Limb (tissue), 2 donors: Measurements from ENCODE around the gene LITAF.
"Not testable (repeated sequence)": the region's sequence is repeated elsewhere in the genome, so short reads cannot be mapped to it uniquely, and the experiment has no call there.

ENCODE experiments used
- DNase-seq, 2 donors: peaks; one replicate each; pipeline ENCODE4 v3.0.0-alpha.2; 2016; ENCODE audit errors: extremely low spot score in 2 of 2

LITAF gene

DNA sequence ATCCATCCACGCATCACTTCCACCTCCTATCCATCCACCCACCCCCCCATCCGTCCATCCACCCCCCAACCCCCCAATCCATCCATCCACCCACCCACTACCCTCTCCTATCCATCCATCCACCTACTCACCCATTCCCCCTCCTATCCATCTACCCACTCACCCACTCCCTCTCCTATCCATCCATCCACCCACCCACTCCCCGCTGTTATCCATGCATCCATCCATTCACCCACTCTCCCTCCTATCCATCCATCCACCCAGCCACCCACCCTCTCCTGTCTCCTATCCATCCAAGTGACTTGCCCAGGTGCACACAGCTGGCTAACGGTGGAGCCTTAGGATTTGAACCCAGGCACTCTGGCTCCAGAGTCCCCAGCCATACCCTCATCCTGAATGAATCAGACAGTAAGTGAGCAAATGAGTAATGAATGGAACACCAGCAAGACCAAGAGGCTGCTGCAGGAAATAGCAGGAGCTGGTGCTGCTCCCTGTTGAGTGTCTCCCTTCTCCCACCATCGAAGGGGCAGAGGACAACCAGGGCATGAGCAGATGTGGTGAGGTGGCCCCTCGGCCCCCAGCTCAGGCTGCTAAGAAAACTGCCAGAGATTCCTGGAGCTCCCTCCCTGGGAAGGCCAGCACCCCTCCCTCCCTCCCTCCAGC lies 62.5 kb downstream of the LITAF start:
- no peak for DNase-seq

DNA sequence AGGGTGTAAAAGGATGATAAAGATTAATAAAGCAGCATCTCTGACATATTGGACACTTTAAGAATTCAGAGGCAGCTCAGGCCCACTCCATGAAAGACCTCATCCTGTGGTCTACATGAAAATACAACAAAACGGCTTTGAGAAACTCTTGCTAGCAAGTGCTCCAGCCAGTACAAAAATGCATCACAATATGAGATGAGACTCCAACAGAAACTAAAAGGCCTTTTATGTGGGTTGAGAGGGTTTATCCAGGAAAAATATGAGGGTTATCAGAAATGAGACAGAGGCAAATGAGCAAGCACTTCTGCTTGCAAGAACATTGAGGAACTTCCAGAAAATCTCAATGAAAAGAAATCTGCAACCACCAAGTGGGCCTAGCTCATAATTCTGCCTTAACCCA lies 65.7 kb downstream of the LITAF start:
- no peak for DNase-seq

DNA sequence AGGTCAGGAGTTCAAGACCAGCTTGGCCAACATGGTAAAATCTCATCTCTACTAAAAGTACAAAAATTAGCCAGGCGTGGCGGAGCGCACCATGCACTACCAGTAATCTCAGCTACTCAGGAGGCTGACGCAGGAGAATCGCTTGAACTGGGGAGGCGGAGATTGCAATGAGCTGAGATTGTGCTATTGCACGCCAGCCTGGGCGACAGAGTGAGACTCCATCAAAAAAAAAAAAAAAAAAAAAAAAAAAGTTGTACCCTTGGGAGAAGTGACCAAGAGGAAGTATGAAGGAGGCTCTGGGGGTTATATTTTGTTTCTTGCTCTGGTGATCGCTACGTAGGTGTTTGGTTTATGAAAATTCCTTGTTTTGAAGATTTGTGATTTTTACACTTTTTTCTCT lies 66.3 kb downstream of the LITAF start:
- DNase-seq: no peak

DNA sequence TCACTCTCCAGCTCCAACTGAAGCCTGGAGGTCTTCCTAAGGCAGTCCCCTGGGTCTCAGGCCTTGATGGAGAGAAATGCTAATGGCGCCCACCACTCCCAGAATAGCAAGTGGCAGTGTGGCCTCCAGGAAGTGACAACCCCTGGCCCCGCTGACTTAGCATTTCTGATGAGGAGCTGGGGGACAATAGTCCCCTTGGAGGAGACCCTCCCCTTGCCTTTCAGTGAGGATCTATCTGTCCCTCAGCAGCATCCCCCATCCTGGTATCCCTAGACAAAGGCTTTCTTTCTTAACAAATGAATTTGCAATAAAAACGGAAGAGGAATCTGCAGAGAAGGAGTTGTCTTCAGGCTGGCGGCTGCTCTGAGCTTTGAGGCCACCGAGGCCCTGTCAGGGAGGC lies 68.8 kb downstream of the LITAF start:
- no peak for DNase-seq

DNA sequence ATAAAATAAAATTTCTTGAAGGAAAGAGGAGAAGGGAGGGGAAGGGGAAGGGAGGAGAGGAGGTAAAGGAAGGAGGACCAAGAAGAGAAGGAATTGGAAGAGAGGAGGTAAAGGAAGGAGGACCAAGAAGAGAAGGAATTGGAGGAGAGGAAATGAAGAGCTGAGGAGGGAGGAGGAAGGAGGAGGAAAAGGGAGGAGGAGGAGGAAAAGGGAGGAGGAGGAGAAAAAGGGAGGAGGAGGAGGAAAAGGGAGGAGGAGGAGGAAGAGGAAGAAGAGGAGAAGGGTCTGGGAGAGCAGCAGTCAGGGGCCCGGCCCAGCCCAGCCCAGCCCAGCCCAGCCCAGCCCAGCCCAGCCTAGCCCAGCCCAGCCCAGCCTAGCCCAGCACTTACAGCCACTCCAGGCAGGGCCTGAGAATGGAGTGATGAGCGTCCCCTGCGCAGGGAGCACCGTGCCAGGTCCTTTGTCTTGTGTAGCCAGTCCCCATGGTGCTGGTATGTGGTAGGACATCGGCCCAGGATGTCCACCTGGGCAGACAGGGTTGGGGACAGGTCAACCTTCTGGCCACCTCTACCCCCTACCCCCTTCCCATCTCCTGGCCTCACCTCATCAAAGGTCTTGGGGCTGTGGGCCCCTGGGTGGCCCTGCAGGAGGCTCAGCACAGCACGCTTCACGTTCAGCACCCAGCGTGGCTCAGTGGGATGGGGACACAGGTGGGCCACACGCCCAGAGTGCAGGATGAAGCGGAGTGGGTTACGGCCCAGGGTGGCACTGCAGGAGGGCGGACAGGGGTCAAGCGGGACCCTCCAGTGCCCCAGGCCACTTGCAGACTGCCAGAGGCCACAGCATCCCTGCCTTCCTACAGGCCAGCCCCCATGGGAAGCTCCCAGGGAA lies 70.9 kb downstream of the LITAF start:
- no peak for DNase-seq

DNA sequence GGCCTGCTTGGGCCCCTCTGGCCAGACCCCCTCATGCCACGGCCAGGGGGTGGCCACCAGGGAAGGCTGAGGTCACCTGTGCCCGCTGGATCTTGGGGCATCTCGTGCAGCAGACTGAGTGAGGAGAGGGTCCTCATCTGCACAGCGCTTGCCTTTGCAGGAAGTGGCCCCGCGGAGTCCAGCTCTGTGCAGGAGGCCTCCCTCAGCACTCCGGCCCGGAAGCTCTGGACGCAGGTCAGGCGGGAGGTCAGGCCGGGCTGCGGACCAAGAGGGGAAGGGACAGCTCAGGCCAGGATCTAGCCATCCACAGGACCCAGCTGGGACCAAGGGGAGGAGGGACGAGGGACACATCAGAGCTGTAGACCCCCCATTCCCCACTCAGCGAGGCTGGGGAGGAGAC lies 72.4 kb downstream of the LITAF start:
- DNase-seq: no peak

DNA sequence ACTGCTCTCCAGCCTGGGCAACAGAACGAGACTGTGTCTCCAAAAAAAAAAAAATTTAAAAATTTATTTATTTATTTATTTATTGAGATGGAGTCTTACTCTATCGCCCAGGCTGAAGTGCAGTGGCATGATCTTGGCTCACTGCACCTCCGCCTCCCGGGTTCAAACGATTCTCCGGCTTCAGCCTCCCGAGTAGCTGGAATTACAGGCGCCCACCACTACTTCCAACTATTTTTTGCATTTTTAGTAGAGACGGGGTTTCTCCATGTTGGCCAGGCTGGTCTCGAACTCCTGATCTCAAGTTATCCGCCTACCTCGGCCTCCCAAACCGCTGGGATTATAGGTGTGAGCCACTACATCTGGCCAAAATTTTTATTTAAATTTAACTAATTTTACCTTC lies 73.4 kb downstream of the LITAF start:
- DNase-seq: not testable (repeated sequence)

DNA sequence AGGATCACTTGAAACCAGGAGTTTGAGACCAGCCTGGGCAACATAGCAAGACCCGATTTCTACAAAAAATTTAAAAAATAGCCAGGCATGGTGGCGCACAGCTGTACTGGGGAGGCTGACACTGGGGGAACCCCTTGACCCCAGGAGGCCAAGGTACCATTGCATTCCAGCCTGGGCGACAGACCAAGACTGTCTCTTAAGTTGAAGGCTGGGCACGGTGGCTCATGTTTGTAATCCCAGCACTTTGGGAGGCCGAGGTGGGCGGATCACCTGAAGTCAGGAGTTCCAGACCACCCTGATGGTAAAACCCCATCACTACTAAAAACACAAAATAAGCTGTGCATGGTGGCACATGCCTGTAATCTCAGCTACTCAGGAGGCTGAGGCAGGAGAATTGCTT lies 74.9 kb downstream of the LITAF start:
- no peak for DNase-seq

DNA sequence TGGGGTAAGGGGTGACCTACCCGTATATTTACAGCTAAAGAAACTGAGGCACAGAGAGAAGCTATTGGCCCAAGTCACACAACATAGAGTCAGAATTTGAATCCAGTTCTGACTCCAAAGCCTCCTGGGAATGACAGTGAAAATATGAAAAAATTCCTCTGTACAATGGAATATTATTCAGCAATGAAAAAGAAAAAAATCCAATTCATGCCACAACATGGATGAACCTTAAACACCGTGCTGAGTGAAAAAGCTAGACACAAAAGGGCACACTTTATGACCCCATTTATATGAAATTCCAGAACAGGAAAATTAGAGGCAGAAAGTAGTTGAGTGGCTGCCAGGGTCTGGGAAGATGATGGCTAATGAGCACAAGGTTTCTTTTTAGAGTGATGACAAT lies 75.4 kb downstream of the LITAF start:
- no peak for DNase-seq

DNA sequence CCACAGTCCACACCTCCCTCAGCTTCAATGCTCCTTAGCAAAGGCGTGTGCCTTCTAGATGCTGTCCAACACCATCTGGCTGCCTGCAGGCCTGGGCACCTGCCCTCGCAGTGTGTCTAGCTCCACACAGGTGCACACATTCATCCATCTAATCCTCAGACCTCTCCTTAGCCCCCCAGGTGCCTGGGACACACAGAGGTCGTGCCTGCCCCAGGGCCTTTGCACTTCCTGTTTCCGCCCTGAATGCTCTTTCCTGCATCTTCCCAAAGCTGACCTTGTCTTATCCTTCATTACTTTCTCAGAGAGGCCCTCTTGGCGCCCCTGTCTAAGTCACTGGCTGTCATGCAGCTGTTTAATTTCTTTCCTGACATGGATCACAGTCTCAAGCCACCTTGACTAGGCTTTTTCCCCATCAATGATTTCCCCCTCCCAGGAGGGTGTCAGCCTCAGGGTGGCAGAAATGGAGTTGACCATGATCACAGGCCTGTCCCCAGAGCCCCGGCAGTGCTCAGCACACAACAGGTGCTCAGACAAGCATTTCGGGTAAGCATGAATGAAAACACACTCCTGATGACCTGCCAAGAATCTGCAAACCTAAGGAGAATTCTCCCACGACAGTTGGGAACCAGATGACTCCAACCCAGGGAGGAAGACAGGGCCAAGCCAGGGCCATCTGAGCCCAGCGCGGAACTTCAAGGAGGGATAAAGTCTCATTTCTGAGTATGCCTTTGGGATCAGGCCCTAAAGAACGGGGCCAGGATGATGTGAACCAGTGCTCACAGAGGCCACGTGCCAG lies 76.3 kb downstream of the LITAF start:
- no peak for DNase-seq

DNA sequence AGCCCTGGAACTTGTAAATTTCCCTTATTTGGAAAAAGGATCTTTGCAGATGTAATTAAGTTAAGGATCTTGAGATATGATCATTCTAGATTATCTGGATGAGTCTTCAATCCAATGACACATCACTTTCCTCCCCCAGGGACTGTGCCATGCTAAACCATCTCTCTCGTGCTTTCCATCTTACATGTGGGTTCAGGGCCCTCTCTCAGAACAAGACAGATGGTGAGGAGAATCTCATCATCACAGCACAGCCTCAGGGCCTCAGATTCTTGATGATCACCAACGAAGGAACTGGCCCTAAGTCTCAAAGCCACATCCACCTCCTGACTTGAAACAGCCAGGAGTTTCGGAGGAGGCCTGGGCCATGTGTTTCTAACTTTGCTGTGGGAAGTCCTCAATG lies 78.7 kb downstream of the LITAF start:
- DNase-seq: no peak

DNA sequence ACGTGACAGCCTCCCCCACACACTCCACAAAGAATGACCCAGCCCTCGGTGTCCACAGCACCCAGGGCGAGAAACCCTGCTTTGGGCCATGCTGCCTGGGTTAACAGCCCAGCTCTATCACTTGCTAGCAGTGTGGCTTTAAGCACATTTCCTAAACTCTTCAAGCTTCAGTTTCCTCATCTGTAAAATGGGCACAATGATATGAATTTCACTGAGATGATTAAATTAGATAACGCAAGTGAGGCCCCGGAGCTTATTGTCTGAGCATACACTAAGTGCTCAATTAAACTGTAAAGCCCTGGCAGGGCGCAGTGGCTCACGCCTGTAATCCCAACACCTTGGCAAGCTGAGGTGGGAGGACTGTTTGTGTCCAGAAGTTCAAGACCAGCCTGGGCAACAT lies 79.4 kb downstream of the LITAF start:
- DNase-seq: no peak

DNA sequence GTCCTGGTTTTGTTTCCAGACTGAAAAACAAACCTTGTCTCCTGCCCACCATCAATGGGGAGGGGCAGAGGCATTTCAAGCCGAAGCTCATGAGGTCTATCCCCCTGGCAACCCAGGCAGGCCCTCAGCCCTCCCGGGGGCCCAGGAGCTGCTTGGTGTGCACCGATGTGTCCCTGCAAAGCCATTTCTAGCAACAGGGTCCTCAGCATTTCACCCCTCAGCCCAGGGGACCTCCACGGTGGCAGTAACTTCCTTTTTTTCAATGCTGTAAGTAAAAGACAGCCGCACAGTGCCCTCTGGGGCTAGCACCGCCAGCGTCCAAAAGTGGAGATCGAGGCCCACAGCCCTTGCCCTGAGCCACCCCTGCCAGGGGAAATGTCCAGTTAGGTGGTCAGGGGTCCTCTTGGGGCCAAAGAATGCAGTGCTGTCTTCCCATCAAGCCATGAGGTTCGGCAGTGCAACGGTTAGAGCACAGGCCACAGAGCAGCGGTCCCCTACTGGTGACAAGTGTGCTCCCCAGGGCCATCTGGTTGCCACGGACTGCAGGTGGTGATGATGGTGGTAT lies 79.9 kb downstream of the LITAF start:
- DNase-seq: no peak

DNA sequence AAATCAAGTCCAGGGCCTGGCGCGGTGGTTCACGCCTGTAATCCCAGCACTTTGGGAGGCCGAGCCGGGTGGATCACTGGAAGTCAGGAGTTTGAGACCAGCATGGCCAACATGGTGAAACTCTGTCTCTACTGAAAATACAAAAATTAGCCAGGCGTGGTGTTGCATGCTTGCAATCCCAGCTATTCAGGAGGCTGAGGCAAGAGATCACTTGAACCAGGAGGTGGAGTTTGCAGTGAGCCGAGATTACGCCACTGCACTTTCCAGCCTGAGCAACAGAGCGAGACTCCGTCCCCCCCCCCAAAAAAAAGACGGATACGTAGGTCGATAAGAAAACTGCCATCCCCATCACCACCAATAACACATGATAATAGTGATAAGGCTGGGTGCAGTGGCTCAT lies 82.5 kb downstream of the LITAF start:
- DNase-seq: not testable (repeated sequence)

DNA sequence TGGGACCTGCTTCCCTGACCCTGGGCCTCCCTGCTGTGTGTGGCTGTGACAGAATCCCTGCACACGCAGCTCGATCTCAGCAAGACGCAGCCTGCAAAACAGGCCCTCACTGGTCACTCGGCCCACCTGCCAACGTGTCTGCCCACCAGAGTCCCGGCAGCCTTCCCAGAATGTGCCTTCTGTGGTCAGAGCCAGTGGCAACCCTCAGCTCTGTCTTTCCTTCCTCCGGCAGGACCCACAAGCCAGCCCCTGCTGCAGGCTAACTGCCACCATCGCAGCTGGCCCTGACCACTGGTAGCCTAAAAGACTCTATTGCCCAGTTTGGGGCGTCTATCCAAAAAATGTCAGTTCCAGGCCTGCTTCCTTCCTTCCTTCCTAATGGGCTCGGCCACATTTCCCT lies 83.2 kb downstream of the LITAF start:
- DNase-seq: no peak

DNA sequence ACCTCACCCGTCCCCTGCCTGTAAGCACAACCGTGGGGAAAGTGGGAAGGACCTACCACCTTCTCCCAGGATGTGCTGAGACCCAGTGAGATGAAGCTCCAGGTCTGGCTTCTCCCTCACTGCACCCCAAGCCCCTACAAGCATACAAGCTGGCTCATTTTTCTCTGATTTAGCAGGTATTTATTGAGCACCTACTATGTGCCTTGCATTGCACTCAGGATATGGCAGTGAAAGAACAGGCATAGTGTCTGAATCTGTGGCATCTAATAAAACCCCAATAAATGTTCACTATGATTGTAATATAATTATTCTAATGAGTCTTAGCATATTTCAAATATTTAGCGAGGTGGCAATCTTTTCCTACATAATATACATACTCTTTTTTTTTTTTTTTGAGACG lies 84.5 kb downstream of the LITAF start:
- DNase-seq: no peak

DNA sequence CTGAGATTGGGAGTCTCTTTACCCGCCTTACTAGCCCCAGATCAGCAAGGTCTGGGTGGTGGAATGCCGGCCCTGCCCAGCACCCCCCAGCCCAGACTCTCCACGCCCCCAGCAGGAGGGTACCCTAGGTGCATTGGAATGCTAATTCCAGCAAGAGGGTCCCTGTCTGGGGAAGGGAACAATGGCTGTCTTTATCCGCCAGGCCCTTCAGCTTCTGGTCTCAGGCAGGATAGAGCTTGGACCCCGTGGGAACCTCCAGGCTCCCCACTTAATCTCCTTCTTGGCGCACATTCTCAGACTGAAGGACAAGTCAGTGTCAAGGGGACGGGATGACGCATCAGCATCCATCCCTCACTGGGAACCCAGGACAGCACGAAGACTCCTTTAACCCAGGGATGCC lies 85.1 kb downstream of the LITAF start:
- no peak for DNase-seq

DNA sequence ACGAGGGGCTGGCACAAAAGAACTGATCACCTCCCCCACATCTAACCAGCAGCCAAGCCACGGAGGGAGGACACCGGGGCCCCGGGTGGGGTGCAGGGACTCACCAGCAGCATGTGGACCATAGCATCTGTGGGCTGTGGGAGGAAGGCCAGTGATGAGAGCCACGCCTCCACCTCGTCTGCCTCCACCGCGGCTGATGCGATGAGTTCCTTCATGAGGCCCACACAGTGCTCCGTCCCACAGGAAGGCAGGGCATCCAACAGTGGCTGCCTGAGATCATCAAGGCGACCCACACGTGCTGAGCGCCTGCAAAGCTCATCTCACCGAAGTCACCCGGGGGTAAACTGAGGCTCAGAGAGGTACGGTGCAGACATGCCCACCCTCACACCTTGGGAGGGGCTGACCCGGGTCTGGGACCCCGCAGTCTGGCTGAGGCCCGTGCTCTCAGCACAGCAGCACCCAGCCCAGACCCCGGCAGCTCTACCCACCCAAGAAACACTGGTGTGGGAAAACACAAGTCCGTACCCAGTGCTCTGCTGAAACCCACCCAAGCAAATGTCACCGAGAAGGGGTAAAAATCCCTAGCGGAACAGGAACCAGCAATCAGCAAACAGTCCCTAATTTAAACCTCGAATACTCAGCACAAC lies 85.9 kb downstream of the LITAF start:
- no peak for DNase-seq

DNA sequence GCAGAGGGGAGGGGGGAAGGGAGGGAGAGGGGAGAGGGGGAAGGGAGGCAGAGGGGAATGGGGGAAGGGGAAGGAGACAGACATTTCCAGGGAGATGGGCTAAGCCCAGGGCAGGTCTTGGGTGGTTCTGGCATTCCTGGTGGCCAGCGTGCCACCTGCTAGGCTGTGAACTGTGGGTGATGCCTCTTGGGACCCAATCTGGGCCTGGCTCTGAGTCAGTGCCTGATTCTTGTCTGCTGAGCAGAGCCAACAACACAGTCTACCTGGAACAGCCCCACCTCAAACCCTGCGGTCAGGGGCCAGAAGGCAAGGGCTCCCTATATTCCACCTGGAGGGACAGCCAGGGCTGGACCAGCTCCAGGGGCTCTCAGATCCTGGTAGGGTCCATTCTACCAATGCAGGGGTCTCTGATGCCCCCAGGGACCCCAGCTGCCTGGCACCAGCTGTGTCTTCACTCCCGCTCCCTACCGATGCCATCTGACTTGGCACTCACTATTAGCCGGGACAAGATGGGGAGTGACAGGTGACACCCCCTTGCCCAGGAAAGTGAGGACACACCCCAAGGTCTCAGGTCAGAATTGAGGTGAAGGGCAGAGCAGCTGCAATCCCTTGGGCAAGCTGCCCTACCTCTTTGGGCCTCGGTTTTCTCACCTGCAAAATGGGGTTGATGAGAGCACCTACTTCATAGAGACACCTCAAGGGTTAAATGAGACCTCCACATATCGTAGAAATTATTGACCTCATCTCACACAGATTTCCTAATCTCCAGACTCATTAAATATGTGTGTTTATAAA lies 87.2 kb downstream of the LITAF start:
- no peak for DNase-seq

DNA sequence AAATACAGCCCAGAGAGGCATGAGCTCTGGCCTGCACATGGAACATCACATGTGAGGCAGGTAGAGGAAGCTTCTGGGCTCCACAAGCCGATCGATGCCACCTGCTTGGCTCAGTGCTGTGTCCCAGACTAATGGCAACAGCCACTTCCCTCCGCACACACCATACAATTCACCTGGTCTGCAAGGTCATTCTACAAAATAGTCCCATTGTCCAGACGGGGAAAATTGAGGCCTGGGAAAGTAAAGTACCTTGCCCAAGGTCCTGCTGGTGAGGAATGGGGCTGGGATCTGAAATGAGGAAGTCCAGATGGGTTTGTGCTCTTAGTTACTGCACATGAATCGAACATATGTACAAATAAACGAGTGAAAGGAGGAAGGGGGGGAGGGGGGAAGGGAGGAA lies 88.0 kb downstream of the LITAF start:
- no peak for DNase-seq

DNA sequence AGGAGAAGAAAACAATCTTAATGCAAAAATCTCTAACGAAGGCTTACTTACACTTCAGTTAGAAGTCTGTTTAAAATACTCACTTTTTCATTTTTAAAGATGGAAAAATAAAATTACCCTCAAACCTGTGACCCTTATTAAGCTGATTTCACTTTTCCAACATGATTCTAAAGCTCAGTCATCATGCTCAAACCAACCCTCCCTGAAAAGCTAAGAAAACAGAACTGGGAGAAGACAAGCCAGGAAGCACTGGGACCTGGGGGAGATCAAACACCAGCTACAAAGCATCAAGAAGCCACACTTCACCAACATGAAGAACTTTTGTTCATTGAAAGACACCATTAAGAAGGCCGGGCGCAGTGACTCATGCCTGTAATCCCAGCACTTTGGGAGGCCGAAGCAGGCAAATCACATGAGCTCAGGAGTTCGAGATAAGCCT lies 88.8 kb downstream of the LITAF start:
- DNase-seq: no peak
